Measurements from ENCODE around the gene WFIKKN2.

WFIKKN2 gene

DNA sequence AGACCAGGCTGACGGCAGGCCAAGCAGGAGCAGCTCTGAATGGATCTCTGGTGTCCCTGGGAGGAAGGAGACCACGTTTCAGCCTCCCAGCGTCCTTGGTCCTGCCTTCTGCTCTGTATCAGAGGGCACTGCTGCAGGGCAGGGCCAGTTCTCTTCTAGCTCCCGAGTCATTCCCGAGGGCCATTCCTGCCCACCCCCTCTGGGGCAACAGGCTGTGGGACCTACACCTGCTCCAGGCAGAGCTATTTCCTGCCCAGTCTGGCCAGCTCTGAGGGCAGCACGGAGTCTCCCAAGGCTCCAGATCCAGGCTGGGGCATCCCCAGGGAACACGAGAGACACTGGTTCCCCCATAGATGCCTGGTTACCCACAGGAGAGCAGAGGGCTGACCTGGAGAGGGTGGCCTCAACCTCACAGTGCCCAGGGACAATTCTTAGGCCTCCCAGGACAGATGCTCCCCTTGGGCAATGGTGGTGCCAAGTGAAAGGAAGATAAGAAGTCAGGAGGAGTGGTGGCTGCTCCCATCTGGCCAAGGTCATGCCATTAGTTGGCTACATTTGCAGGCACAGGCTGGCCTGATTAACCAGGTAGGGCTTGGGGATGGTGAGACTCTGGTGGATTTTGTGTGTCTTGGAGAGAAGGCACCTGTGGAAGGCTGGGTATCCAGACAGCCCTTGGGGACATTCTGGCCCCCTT, 2.0 kb downstream of the WFIKKN2 start:
- DNase-seq = no peak

GRCh38 chr17:50837980-50838954, 2.9 kb downstream of the WFIKKN2 start:
- no peak for DNase-seq

- no peak for DNase-seq
These were observed 4.4 kb downstream of the WFIKKN2 start for GRCh38 chr17:50839591-50840310.

DNA sequence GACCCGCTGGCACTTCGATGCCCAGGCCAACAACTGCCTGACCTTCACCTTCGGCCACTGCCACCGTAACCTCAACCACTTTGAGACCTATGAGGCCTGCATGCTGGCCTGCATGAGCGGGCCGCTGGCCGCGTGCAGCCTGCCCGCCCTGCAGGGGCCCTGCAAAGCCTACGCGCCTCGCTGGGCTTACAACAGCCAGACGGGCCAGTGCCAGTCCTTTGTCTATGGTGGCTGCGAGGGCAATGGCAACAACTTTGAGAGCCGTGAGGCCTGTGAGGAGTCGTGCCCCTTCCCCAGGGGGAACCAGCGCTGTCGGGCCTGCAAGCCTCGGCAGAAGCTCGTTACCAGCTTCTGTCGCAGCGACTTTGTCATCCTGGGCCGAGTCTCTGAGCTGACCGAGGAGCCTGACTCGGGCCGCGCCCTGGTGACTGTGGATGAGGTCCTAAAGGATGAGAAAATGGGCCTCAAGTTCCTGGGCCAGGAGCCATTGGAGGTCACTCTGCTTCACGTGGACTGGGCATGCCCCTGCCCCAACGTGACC, 5.0 kb downstream of the WFIKKN2 start:
- DNase-seq = no peak

DNA sequence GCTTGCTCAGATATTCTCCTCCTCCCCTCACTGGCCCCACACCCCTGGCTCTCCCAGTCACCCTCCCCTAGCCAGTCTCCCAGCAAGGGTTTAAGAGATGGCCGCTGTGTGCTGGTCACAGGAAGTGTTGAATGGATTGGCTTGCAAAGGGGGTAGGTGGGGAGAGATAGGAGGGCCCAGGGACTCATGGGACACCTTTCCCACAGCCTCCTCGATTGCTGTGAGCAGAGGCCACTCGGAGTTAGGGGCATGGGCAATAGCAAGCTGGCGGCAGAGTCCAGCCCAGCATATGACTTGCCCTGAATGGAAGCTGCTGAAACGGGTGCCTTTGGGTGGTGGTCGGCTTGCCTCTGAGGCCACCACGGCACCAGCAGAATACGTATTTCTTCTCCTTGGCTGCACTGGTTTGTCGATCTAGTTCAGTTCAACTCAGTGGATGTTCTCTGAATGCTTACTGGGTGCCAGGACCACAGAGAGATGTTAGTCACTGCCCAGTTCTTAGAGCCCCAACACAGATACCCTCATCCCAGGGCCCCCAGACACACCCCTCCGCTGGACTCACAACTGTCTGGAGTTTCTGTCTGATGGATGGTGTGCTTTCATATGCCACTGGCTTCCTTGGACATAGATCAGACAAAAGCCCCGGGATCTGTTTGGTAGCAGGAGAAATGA, 6.0 kb downstream of the WFIKKN2 start:
- no peak for DNase-seq

DNA sequence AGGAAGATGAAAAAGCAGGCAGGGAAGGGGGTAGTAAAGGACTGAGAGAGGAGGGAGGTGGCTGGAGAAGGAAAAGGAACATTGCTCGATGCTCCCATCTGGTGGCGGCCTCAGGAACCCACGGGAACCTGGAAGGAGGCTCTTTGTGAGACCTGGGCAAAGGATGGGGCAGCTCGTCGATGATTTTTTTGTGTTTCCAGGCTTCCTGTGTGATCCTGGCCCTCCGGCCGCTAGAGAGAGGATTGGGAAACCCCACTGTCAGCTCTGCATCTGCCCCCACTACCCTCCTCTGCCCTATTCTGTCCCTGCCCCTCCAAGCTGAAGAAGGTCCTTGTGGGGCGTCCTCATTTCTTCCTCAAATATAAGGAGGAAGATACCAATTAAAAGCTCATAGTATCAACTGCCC, 6.6 kb downstream of the WFIKKN2 start:
- peak; percentile 37 for DNase-seq

- DNase-seq = no peak
These were observed 7.2 kb downstream of the WFIKKN2 start for GRCh38 chr17:50842506-50843149.

- DNase-seq = no peak
These were observed 7.9 kb downstream of the WFIKKN2 start for GRCh38 chr17:50843150-50843905.

DNA sequence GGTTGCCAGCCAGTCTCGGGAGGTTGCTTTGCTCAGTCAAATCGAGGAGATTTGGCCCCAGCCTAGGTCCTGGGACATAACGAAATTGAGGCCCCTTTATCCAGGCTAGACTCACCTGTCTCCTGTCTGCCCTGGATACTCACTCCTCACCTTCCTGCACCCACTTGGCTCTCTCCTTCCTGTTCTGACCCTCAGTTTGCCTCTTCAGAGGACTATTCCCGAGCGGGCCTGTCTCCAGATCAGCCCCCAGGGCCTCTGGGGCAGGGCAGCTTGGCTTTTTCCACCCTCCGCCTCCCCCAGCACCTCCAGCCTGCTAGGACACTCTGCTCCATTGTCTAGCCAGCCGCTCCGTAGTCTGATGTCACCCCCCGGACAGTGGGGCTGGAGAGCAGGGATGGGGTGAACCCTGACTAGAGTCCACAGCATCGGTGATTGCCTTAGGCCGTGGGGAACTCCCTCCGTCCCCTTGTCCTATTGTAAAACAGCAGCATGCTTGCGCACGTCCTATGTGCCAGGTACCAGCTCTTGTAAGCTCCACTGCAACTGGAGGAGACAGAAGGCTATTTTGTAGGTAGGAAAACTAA, 8.8 kb downstream of the WFIKKN2 start:
- DNase-seq = no peak

GRCh38 chr17:50845240-50846147, 10.1 kb downstream of the WFIKKN2 start:
- DNase-seq = no peak

GRCh38 chr17:50847566-50847965, 12.2 kb downstream of the WFIKKN2 start:
- no peak for DNase-seq

- no peak for DNase-seq
These were observed 12.7 kb downstream of the WFIKKN2 start for GRCh38 chr17:50848039-50848438.

DNA sequence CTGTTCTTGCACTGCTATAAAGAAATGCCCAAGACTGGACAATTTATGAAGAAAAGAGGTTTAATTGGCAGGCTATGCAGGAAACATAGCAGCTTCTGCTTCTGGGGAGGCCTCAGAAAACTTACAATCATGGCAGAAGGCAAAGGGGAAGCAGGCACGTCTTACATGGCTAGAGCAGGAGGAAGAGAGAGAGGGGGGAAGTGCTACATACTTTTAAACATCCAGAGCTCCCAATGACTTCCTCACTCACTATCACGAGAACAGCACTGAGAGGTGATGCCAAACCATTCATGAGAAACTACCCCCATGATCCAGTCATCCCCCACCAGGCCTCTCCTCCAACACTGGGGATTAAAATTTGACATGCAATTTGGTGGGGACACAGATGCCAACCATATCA, 13.3 kb downstream of the WFIKKN2 start:
- DNase-seq = no peak

DNA sequence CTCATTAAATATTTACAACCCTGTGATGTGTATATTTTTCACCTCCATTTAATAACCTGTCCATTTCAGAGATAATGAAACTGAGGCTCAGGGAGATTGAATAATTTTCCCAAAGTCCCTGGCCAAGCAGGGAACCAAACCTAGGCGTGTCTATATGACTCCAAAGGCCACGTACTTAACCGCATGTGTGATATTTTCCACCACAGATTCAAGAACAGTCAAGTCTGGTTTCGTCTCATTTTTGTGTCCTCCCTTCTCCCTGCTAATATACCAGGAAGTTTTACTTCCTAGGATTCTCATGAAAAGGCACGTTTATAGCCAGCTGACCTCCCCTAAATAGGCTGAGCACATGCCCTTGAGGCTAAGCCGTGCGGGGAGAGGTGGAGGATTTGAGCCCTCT, 15.3 kb downstream of the WFIKKN2 start:
- DNase-seq = no peak

DNA sequence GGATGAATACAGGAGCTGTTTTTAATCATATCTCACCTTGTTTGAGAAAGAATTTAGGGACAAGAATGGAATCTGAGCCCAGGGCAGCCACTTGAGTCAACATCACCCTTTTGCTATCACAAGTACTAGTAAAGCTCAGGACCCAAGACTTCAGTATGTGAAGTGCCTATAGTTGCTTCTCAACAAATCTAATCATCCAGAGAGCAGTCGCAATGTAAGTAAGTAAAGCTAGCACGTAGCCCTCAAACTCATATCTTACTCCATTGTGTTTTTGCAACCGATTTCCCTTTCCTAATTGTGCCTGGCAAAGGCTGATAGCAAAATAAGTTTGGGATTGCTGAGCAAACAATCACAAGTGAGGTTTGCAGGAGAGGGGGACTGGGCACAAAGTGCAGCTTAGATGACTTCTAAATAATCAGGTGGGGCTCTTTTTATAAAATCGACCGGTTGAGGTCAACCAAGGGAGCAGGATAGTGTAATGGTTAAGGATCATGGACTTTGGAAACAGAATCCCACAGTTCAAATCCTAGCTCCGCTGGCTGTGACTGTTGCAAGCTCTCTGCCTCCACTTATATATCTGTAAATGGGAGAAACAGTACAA, 17.7 kb downstream of the WFIKKN2 start:
- DNase-seq = no peak

DNA sequence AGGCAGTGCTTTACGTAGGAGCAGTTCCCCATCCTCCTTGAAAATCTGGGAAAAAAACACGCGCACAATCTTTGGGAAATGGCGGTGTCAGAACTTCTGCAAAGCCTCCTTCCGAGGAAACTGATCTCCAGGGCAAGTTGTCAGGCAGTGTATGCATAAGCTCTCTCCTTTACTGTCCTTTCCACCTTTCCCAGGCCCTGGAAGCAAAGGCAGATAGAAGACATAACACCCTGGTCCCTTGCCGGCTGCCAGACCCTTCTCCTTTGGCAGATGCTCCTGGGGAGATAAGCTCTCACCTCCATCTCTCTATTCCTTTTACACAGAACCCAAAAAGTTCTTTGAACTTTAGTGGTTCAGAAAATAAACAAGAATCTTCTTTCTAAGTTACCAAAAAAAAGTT, 18.4 kb downstream of the WFIKKN2 start:
- no peak for DNase-seq

DNA sequence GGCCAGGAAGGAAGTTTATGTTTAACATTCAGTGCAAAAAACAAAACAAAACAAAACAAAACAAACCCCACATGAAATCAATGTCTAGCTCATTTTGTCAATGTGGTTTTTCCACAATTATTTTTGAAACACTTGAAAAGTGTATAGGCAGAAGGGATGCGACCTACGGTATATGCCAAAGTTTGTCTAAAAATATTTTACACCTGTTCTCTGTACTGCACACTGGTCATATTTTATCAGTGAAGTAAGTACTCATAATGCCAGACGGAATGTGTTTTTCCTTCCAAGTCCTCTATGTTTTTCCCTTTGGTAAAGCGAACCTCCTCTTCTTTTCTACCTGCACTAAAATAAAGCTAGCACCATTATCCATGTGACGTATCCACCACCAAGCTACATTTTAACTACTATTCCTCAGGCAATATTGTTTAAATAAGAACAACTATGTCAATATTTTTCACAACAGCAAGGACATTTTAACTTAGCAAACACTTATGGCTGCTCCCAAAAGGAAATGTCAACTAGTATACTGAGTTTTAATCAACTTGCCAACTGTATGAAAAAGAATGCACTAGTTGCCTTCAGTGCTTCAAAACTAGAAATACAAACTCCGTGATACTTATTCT, 20.4 kb downstream of the WFIKKN2 start:
- no peak for DNase-seq

GRCh38 chr17:50856431-50856830, 21.0 kb downstream of the WFIKKN2 start:
- no peak for DNase-seq
